Astrocyte (in vitro differentiated cells and primary cell): ENCODE data around the gene EEF1AKMT3.

Source experiments
- CTCF ChIP-seq: IDR thresholded peaks from 2 replicates; pipeline ENCODE4 v1.5.1; 2011; ENCODE audit warnings: low read depth, mild to moderate bottlenecking, inconsistent platforms, low read length, moderate library complexity; ENCODE audit not compliant: insufficient read depth
- EZH2 ChIP-seq: IDR thresholded peaks from 2 replicates; pipeline ENCODE4 v1.6.1; 2012; ENCODE audit warnings: mild to moderate bottlenecking, low read length, inconsistent platforms; ENCODE audit not compliant: insufficient read depth

GRCh38 chr12:57781244-57781643, 8.8 kb downstream of the EEF1AKMT3 start:
- no peak for TF ChIP-seq EZH2
- TF ChIP-seq CTCF = no peak
